T-helper 2 cell treated with Interferon-gamma antibody and Interleukin-4, amounts not matched to agents 100 ng/mL and 5 ng/mL, for 36 hours (primary cell): ENCODE results near the gene PRKACB. TPM values are rescaled to one million over a fixed set of nuclear protein-coding genes. Genes with fewer than 3 reads are reported as not detected.
"Not testable (repeated sequence)": the region's sequence is repeated elsewhere in the genome, so short reads cannot be mapped to it uniquely, and the experiment has no call there.

Source experiments
- intact Hi-C: fragments of 100-400 bp; cut with micrococcal nuclease; formaldehyde crosslinking; loops from one replicate; pipeline ENCODE4 v1.15.1; 2023
- total RNA-seq: library from RNA; stranded (reverse); gene quantifications from 2 replicates; pipeline ENCODE4 v1.2.3, GENCODE V29; 2022

PRKACB gene
- total RNA-seq, 1 donor from 2014 or later = 79.2 TPM

GRCh38 chr1:84265867-84266266 is 121.8 kb downstream of the PRKACB start:
- intact Hi-C loops = no loop called here

- intact Hi-C loops = no loop called here
These were observed 122.7 kb downstream of the PRKACB start for GRCh38 chr1:84266748-84267147.

GRCh38 chr1:84267476-84267875 is 123.4 kb downstream of the PRKACB start:
- intact Hi-C loops = no loop called here

- intact Hi-C loops = no loop called here
These were observed 124.3 kb downstream of the PRKACB start for GRCh38 chr1:84268346-84268745.

GRCh38 chr1:84269306-84269705 is 125.2 kb downstream of the PRKACB start:
- intact Hi-C loops = no loop called here

- intact Hi-C loops = no loop called here
These were observed 127.5 kb downstream of the PRKACB start for GRCh38 chr1:84271441-84272151.

GRCh38 chr1:84272401-84272800 is 128.3 kb downstream of the PRKACB start:
- intact Hi-C loops = no loop called here

GRCh38 chr1:84277343-84278059 is 133.4 kb downstream of the PRKACB start:
- intact Hi-C loops = no loop called here

- intact Hi-C loops = no loop called here
These were observed 134.8 kb downstream of the PRKACB start for GRCh38 chr1:84278905-84279304.

GRCh38 chr1:84280912-84281311 is 136.8 kb downstream of the PRKACB start:
- intact Hi-C loops = no loop called here

GRCh38 chr1:84282780-84283333 is 138.8 kb downstream of the PRKACB start:
- intact Hi-C loops = no loop called here

- intact Hi-C loops = no loop called here
These were observed 139.3 kb downstream of the PRKACB start for GRCh38 chr1:84283381-84283780.

- intact Hi-C loops = no loop called here
These were observed 142.0 kb downstream of the PRKACB start for GRCh38 chr1:84286071-84286470.

GRCh38 chr1:84287389-84287788 is 143.3 kb downstream of the PRKACB start:
- intact Hi-C loops = not testable (repeated sequence)

Other genes starting within 250 kb of the PRKACB start
- gene TTLL7, start 145.1 kb upstream of the PRKACB start, total RNA-seq = 2.4 and 4.0 TPM in 2 replicates
- gene SAMD13, start 157.4 kb downstream of the PRKACB start, total RNA-seq = 0.36 TPM in 1 of 2 replicates, not detected in the other